ENCODE data around the gene CTNNA3. TPM values are rescaled to one million over a fixed set of nuclear protein-coding genes. Genes with fewer than 3 reads are reported as not detected.

The CTNNA3 gene
- total and polyA plus RNA-seq, 4 donors: 0.16 to 2.4 (median 1.4) TPM

DNA sequence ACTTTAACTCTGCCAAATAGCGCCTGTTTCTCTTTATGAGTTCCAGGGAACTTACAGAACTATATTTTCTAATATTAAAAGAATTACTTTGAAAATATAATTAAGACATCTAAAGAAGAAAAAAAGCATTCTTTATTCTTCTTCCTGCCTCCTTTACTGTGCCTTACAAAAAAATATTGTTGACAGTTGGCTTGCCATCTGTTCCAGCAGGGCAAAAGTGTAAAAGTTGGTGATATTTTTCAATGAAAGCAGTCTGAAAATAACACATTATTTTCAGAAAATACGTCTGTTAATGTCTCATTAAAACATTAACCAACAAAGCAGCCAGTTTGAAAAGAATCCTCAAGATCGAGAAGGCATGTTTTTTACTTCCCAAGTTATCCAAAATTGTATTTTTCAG lies 1802.3 kb downstream of the CTNNA3 start:
- no peak overlapping the region for H3K4me3 ChIP-seq (ENCODE audit: low read depth in 1 of 3, low read length in 3 of 3)
- no peak overlapping the region for H3K9ac ChIP-seq (ENCODE audit: low read depth in 1 of 2, low read length in 2 of 2)
- no peaks in the 10 kb centered on the region for H3K27me3 ChIP-seq (ENCODE audit: control insufficient read depth in 4 of 4, insufficient read depth in 4 of 4, low read length in 3 of 4)
- H3K27ac ChIP-seq (ENCODE audit: low read depth in 1 of 2, low read length in 2 of 2): no peak overlapping the region
- no peaks in the 10 kb centered on the region for H3K36me3 ChIP-seq (ENCODE audit: control insufficient read depth in 4 of 4, insufficient read depth in 3 of 4, low read depth in 1 of 4, low read length in 3 of 4)
- DNase-seq (ENCODE audit: low spot score): no peak
- H3K4me1 ChIP-seq (ENCODE audit: control insufficient read depth in 4 of 4, insufficient read depth in 4 of 4, low read length in 3 of 4): no peaks in the 10 kb centered on the region
- no peak for TF ChIP-seq HNF4A (conservative IDR thresholded peaks at IDR 0.05)
- TF ChIP-seq RXRA (IDR thresholded peaks at IDR 0.05): no peak
- no peak for TF ChIP-seq JUND (IDR thresholded peaks at IDR 0.05)
- TF ChIP-seq MAX (IDR thresholded peaks at IDR 0.05): no peak
- no peak for TF ChIP-seq SP1 (IDR thresholded peaks at IDR 0.05)
- no peak for TF ChIP-seq GABPA (IDR thresholded peaks at IDR 0.05 in 1 of 2, conservative IDR thresholded peaks at IDR 0.05 in 1 of 2)
- TF ChIP-seq TAF1 (conservative IDR thresholded peaks at IDR 0.05): no peak
- TF ChIP-seq FOXA1 (IDR thresholded peaks at IDR 0.05): no peak
- TF ChIP-seq, protein P1, sequence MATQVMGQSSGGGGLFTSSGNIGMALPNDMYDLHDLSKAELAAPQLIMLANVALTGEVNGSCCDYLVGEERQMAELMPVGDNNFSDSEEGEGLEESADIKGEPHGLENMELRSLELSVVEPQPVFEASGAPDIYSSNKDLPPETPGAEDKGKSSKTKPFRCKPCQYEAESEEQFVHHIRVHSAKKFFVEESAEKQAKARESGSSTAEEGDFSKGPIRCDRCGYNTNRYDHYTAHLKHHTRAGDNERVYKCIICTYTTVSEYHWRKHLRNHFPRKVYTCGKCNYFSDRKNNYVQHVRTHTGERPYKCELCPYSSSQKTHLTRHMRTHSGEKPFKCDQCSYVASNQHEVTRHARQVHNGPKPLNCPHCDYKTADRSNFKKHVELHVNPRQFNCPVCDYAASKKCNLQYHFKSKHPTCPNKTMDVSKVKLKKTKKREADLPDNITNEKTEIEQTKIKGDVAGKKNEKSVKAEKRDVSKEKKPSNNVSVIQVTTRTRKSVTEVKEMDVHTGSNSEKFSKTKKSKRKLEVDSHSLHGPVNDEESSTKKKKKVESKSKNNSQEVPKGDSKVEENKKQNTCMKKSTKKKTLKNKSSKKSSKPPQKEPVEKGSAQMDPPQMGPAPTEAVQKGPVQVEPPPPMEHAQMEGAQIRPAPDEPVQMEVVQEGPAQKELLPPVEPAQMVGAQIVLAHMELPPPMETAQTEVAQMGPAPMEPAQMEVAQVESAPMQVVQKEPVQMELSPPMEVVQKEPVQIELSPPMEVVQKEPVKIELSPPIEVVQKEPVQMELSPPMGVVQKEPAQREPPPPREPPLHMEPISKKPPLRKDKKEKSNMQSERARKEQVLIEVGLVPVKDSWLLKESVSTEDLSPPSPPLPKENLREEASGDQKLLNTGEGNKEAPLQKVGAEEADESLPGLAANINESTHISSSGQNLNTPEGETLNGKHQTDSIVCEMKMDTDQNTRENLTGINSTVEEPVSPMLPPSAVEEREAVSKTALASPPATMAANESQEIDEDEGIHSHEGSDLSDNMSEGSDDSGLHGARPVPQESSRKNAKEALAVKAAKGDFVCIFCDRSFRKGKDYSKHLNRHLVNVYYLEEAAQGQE (IDR thresholded peaks at IDR 0.05): no peak
- no peak for TF ChIP-seq HNF4G (IDR thresholded peaks at IDR 0.05)
- no peak for TF ChIP-seq YY1 (IDR thresholded peaks at IDR 0.05)
- TF ChIP-seq CTCF (IDR thresholded peaks at IDR 0.05; ENCODE audit: low read depth, low read length, missing input control): no peak
- no peak for TF ChIP-seq ATF3 (IDR thresholded peaks at IDR 0.05)
- WGBS: 86% methylated on average over 3 of the region's 3 CpGs
- H3K9me3 ChIP-seq (ENCODE audit: control insufficient read depth in 4 of 4, low read length in 3 of 4): no peaks in the 10 kb centered on the region

GRCh38 chr10:65892284-65892683 lies 1803.7 kb downstream of the CTNNA3 start:
- Histone ChIP-seq H3K36me3 (ENCODE audit: control insufficient read depth in 4 of 4, insufficient read depth in 3 of 4, low read depth in 1 of 4, low read length in 3 of 4) (no peaks in the 10 kb centered on the region), H3K27me3 (ENCODE audit: control insufficient read depth in 4 of 4, insufficient read depth in 4 of 4, low read length in 3 of 4) (no peaks in the 10 kb centered on the region), H3K4me1 (ENCODE audit: control insufficient read depth in 4 of 4, insufficient read depth in 4 of 4, low read length in 3 of 4) (no peaks in the 10 kb centered on the region), H3K4me3 (ENCODE audit: low read depth in 1 of 3, low read length in 3 of 3) (no peak overlapping the region), H3K9me3 (ENCODE audit: control insufficient read depth in 4 of 4, low read length in 3 of 4) (no peaks in the 10 kb centered on the region), H3K27ac (ENCODE audit: low read depth in 1 of 2, low read length in 2 of 2) (no peak overlapping the region), H3K9ac (ENCODE audit: low read depth in 1 of 2, low read length in 2 of 2) (no peak overlapping the region)
- TF ChIP-seq NR2F2 (IDR thresholded peaks at IDR 0.05) (no peak), TAF1 (conservative IDR thresholded peaks at IDR 0.05) (no peak), YY1 (IDR thresholded peaks at IDR 0.05) (no peak)
- WGBS: 72% methylated on average over 3 of the region's 3 CpGs
- DNase-seq (ENCODE audit: low spot score): no peak
